HG03108 (cell line): ENCODE data around the gene YWHAG.
"Not testable (repeated sequence)": the region's sequence is repeated elsewhere in the genome, so short reads cannot be mapped to it uniquely, and the experiment has no call there.

Experiments
- ATAC-seq: cut with Tn5 transposase; IDR thresholded peaks from one replicate; pipeline ENCODE4 v1.9.1; 2021; ENCODE audit warnings: moderate library complexity; ENCODE audit not compliant: unreplicated experiment

The YWHAG gene

GRCh38 chr7:76325811-76326210 lies 33.0 kb downstream of the YWHAG start:
- ATAC-seq: no peak

GRCh38 chr7:76325092-76325491 lies 33.7 kb downstream of the YWHAG start:
- ATAC-seq: no peak

- peak; percentile 37 for ATAC-seq
Observed at GRCh38 chr7:76318488-76319353, 40.1 kb downstream of the YWHAG start.

- peak; percentile 94 for ATAC-seq
Observed at GRCh38 chr7:76317782-76318487, 40.9 kb downstream of the YWHAG start.

- no peak for ATAC-seq
Observed at GRCh38 chr7:76316984-76317781, 41.6 kb downstream of the YWHAG start.

- no peak for ATAC-seq
Observed at GRCh38 chr7:76315364-76315763, 43.4 kb downstream of the YWHAG start.

GRCh38 chr7:76314740-76315139 lies 44.1 kb downstream of the YWHAG start:
- ATAC-seq: not testable (repeated sequence)

- ATAC-seq: peak; percentile 33
Observed at GRCh38 chr7:76314042-76314721, 44.6 kb downstream of the YWHAG start.

GRCh38 chr7:76311838-76312237 lies 47.0 kb downstream of the YWHAG start:
- not testable (repeated sequence) for ATAC-seq

GRCh38 chr7:76310102-76310957 lies 48.5 kb downstream of the YWHAG start:
- no peak for ATAC-seq

GRCh38 chr7:76309341-76310101 lies 49.3 kb downstream of the YWHAG start:
- not testable (repeated sequence) for ATAC-seq

- not testable (repeated sequence) for ATAC-seq
Observed at GRCh38 chr7:76308874-76309273, 49.9 kb downstream of the YWHAG start.

- no peak for ATAC-seq
Observed at GRCh38 chr7:76304888-76305375, 53.9 kb downstream of the YWHAG start.

- peak; percentile 33 for ATAC-seq
Observed at GRCh38 chr7:76303202-76304147, 55.3 kb downstream of the YWHAG start.

GRCh38 chr7:76302347-76303201 lies 56.2 kb downstream of the YWHAG start, which contains the start of gene HSPB1:
Gene HSPB1, plus strand, starts transcription at chr7:76302673. Its CDS starts 40 bp downstream, at chr7:76302713.
- ATAC-seq: peak; percentile 48

GRCh38 chr7:76301000-76301399 lies 57.8 kb downstream of the YWHAG start:
- no peak for ATAC-seq
